HG02610 (cell line): ENCODE data around the gene SLC12A6.

Source experiments
- ATAC-seq: cut with Tn5 transposase; IDR thresholded peaks from one replicate; pipeline ENCODE4 v1.9.1; 2021; ENCODE audit warnings: mild to moderate bottlenecking, moderate library complexity; ENCODE audit not compliant: unreplicated experiment

Gene SLC12A6

DNA sequence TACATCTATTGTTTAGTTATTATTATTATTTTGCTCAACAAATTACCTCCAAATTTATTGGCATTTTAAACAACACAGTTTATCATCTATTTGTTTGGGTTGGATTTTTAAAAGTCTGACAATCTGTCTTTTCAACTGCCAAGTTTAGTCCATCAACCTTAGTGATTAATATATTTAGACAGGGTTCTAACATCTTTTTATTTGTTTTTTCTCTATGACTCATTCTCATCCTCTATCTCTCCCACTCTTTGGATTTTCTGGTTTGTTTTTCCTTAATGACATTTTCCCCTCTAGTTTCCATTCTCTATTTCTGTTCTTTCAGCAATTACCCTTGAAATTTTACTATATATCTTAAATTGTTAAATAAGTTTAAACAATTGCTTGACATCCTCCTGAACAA lies 70.8 kb downstream of the SLC12A6 start:
- ATAC-seq = no peak

DNA sequence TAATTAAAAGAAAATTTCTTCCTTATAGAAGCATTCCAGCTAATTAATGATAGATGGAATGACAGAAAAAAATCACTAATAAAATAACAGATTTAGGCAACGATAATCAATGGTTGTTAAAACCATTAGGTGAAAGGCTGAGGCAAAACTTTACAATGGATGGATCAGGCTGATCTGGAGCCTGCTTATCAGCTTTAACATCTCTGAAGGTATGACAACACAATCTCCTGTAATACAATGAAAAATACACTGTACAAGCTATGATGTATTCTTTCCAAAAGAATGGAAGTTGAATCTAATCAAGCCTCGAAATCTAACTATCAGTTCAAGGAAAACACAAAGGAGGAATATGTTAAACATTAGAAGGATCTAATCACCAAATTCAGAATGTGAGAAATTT lies 73.5 kb downstream of the SLC12A6 start:
- no peak for ATAC-seq

DNA sequence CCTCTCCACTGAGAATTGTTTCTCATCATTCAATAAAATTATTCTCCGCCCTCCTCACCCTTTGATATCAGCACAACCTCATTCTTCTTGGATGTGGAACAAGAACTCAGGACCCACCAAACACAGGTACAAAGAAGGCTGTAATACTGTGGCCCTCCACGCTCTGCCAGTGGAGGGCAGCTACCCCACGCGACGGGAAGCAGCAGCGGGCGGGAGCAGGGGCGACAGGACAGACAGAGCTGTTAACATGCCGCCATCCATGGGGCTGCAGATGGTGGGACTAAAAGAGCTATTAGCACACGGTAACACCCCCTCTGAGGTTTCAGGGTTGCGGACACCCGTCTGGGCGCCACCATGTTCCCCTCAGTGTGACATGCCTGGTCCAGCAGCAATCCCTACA lies 75.2 kb downstream of the SLC12A6 start:
- no peak for ATAC-seq

DNA sequence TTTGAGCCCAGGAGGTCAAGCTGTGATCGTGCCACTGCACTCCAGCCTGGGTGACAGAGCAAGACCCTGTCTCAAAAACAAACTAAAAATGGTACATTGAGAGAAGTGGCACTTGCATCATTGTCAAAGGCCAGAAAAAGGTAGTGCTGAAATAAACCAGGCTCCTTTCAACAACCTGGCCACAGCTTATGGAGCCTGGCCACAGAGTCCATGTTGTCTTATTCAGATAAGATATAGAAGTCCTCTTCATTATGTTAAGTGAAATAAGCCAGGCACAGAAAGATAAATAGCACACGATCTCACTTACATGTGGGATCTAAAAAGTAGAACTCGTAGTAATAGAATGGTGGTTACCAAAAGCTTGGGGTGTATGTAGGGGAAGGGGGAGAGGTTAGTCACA lies 78.0 kb downstream of the SLC12A6 start:
- no peak for ATAC-seq

DNA sequence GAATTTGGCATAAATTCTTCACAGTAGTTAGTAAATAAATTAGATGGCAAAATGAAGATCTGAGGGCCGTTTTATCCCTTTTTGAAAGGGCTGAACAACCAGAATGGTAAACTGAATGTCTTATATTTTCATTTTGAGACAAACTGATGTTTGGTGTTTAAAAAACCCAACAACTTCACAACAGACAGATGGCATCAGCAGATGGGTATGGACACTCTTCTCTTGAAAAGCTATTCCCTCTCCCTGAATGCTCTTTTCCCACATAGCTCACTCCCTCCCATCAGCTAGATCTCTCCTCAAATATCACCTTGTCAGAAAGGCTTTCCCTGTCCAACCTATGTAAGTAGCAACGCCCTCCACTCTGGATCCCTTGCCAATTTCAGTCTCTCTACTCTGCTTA lies 79.4 kb downstream of the SLC12A6 start:
- no peak for ATAC-seq

DNA sequence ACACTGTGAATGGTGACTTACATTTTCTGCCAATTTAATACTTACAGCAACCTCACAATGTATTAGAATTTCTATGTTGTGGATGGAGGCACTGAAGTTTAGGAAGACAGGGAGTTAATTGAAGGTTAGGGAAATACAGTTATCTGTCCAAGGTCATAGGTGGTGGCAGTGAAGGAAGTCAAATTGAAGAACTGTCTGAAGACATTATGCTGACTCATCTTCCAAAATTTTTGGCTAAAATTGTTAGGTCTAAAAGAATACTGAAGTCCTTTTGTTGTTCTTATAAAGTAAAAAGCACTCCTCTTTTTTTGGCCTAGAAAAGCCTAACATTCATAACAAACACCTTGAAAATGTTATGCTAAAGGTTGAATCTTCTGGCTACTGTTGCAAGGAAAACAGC lies 85.0 kb downstream of the SLC12A6 start:
- no peak for ATAC-seq

DNA sequence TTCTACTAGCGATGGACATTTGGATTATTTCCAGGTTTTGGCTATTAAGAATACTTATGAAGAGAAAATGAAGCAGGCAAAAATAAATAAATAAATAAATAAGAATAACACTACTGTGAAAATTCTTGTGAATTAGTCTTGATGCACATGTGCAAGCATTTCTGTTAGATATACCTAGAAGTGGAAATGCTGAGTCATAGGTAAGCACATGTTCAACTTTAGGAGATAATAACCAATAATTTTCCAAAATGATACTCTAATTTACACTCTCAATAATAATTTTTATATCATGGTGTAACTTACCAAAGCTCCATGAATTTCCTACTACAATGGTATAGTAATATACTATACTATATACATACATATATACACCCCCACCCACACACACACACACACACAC lies 89.4 kb downstream of the SLC12A6 start:
- ATAC-seq = no peak

DNA sequence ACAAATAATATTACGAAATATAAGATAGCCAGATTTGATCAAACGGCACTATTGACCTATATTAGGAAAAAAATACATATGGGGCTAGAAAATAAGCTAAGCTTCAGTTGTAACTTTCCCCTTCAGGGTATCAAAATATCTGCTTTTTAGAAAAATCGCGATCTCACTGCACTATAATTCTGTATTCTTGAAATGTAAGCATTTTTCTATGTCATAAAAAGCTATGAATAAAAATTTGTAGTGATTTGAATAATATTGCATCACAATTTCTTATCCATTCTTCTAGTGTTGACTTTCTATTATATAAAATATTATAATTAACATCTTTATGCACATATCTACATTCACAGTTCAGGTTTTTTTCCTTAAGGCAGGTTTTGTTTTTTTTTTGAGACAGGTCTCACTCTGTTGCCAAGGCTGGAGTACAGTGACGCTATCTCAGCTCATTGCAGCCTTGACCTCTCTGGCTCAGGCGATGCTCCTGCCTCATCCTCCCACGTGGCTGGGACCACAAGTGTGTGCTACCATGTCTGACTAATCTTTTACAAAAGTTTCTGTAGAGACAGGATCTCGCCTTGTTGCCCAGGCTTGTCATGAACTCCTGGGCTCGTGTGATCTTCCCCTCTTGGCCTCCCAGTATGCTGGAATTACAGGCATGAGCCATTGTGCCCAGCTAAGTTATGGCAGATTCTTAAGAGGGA lies 91.2 kb downstream of the SLC12A6 start:
- no peak for ATAC-seq

DNA sequence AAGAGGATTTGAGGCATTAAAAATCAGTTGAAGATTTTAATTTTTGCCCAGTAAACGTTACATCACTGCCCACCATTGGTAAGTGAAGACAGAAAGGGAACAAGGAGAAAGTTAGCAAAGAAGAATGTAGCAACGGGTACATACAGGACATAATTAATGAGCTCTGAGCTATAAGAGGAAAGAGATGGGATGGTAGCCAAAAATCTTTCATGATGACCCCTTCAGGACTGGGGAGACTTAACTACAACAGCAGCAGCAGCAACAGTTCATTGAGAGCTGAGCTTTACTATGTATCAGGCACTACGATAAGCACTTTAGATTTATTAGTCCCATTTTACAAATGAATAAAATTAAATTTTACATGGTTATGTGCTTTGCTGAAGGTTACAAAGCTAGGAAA lies 94.4 kb downstream of the SLC12A6 start:
- no peak for ATAC-seq

DNA sequence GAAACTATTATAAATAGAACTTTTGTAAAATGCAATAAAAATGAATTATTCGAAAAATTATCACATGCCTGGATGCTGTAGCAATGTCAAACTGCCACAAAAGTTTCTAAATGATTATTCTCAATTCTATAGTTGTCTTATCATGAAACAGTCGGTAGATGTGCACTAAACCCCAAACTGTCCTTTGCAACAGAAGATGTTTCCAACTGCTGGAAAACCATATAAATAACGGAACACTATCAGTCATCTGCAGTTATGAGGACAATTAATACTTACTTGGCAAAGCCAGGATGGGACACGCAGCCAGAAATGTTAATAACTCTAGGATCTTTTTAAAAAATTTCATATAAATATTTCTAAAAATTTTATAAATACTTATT lies 95.3 kb downstream of the SLC12A6 start:
- ATAC-seq = no peak

DNA sequence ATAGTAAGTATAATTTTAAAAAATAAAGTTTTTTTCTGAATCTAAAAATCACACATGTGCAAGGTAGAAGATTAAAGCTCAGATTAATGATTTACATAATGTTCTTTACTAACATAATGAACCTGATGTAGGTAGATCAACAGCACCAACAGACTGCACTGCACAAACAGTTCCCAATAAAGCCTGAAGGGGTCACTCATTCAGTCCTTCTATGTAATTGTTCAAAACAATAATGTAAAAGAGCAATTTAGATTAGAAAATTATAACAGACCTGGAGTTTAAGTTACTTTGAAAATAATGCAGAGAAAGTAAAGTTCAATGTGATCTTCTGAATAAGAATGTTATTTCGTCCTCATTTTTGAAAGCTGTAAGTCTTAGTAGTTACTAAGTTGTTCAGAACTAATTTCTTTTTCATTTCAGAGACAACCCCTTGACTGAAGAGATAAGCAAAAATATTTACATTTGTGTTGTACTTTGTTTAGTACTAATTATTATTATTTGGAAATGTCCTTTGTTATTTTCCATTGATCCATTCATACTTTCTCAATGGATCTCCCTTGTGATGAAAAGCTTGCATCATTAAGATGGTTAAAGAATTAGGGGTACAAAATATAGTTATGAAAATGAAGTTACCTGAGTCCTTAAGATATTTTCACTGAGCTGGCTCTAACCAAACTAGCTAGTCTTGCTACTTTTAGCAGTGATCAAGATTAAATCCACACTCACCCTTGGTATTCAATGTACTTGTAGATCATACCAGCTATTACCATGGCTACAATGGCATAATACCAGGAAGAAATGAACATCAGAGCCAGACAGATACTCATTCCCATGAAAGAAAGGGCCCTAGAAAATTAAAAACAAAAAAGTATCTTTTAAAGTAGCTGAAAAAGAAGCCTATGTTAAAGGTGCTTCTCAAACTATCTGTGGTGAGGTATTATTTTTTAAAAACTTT lies 95.9 kb downstream of the SLC12A6 start:
- ATAC-seq = no peak

DNA sequence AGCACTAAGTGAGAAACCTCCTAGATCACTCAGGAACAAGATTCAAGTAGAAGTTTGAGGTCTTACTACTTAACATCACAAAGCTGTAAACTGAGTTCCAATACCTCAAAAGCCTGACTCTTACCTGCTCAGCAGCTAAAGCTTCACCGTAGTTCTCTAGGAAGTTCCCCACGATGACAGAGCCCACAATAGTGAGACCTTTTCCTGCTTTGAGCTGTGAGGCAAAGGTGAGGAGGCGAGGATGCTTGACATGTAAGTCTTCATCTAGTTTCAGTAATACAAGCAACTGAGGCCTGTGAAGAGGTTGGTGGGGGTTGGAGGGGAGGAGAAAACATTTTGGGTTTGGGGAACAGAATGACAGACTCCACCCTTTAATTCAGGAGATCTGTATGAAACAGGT lies 97.0 kb downstream of the SLC12A6 start:
- ATAC-seq = no peak

DNA sequence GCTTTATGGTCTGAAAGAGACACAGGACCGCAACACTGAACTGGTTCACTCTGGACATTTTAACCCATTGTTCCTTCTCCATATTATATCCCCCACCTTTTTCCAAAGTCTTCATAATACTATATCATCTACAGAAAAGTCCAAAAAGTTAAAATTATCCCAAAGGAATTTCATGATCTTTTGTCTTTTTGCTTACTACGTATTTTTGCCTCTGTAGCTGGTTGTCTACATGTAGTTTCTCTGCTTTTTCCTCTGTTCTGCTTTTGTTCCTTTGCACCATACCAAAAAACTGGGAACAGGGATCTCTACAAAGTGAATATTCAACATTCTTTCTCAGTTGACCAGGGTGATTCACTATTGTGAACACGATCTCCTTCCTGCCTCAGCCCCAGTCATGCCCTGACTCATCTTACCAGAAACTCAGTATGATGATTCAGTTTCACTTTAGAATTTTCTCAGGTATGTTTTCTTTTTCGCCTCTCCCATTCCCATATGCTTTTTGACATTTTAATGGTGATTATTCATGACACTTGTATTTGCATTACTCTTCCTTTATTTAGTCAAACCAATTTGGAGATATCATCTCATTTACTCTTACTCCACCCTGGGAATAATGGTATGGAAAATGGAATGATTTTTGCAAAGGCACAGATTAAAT lies 98.3 kb downstream of the SLC12A6 start:
- ATAC-seq = peak; percentile 51

DNA sequence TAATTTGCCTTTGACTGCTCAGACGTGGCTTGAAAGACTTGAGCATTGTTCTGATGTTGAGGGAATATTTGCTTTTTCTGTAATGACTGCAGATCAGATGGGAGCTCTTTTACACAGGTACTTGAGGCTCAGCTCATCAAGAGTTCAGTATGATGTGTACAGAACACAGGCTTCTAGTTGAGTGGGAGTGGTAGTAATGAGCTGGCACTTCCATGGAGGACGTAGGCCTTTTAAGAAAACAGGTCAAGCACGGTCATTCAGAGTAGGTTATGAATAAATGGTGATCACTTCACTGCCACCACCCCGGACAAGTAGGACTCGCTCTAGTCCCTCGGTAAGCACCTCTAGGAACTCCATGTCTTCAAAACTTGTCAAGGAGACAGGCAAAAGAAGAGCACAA lies 104.0 kb downstream of the SLC12A6 start:
- no peak for ATAC-seq

DNA sequence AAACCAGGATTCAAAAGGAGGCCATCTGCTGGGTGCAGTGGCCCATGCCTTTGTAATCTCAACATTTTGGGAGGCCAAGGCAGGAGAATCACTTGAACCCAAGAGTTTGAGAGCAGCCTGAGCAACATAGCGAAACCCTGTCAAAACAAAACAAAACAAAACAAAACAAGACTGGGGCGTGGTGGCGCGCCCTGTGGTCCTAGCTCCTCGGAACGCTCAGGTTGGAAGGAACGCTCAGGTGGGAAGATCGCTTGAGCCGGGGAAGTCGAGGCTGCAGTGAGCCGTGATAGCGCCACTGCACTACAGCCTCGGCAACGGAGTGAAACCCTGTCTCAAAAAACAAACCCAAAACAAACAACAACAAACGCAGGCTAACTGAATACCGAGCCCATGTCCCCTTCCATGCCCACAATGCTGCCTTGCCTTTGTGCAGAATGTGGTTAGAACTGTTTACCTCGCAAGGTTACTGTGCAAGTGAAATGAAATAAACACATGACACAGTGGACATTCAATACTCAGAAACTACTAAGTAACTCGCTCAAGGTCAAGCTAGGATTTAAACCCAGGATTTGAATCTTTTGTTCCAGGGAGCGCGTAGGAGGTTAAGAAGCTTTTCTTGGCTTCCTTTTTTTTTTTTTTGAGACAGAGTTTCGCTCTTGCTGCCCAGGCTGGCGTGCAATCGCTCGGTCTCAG lies 113.5 kb downstream of the SLC12A6 start:
- no peak for ATAC-seq

DNA sequence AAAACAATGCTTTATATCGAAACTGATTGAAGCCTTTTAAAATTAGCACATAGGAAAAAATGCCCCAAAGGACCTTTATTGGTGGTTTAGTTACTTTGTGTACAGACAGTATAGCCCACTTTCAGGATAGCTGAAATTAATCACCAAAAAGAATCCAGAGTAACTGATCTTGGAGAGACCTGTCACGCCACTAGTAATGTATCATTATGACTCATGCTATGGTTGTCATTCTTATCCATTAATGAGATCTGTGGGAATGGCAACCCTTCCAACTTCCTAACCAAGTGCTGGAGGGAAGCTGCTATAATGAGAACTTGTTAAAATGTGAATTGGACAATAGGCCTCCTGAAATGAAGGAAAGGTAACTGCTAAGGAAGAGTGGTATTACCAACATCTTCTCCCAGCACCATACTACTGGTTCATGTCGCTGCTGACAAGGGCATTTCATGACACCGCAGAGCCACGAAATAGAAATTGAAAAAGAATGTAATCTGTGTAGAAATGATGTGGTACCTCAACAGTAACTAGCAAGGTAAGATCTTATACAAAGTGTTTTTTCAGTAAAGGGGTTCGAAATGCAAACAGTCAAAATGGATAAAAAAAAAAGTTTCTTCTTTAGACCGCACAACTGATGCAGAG lies 119.9 kb downstream of the SLC12A6 start:
- ATAC-seq = no peak

DNA sequence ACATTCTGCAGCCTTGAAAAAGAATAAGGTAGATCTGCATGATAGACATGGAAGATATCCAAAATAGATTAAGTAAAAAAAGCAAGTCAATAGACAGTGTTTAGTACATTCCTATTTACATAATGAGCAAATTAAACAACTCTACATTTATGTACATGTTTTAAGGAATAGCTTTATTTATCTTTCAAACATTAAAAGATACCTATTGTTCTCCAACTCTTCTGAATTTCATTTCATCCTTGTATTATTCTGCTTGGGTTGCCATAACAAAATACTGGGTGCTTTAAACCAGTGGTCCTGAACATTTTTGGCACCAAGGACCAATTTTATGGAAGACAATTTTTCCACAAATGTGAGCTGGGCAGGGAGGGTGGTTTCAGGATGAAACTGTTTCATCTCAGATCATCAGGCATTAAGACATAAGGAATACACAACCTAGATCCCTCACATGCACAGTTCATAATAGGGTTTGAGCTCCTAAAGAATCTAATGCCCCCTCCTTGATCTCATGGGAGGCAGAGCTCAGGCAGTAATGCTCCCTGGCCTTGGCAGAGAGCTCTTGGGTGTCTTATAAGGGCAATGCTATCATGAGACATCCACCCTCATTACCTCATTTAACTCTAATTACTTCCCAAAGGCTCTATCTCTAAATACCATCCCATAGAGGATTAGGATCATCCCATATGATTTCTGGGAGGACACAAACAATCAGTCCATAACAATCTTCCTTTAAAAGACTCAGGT lies 120.9 kb downstream of the SLC12A6 start:
- no peak for ATAC-seq

DNA sequence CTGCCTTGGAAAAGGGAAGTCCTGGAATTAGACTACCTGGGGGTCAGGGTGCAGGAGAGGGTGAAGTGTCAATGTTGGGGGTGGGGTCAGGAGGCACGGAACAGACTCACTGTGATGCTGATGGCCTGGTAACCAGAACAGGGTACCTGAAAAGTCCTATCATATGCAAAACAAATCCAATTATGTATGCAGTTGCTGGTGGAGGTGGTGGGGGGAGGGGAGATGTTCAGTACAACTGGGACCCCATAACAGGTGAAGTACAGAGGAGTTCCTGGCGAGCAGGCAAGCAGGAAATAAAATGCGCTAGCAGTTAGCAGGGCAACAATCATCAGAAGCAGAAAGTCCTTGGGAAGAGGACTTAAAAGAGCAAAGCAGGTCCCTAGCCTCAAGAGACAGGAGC lies 123.4 kb downstream of the SLC12A6 start:
- ATAC-seq = no peak

DNA sequence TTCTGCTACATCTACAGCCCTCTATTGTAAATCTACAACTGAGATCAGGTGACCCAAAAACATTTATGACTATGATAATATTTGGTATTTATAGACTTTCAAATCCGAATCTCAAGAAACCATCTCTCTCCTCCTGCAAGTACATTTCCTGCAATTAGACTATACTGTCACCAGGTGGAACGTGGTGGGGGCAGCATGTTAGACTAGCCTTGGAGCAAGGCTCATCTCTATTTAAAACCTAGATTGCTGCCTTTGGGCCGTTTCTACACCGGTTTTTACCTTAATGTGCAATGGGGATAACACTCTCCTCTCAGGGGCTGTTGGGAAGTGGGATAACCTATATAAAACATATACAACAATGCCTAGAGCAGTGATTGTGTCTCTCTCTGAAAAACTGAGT lies 123.9 kb downstream of the SLC12A6 start:
- no peak for ATAC-seq
